ENCODE results near the gene EMC1.
"Not testable (repeated sequence)": the region's sequence is repeated elsewhere in the genome, so short reads cannot be mapped to it uniquely, and the experiment has no call there.

EMC1 gene

GRCh38 chr1:19258353-19258752, 7.0 kb upstream of the EMC1 start:
- no peak for DNase-seq (ENCODE audit: low read depth in 1 of 2, low spot score in 1 of 2)
- H3K4me3 ChIP-seq (replicated peaks; ENCODE audit: insufficient read depth, low read length) = no peak overlapping the region
- H3K27ac ChIP-seq (replicated peaks) = no peak overlapping the region
- TF ChIP-seq GABPA (IDR thresholded peaks at IDR 0.05; ENCODE audit: low read depth) (no peak), REST (IDR thresholded peaks at IDR 0.05; ENCODE audit: insufficient replicate concordance, low read depth) (no peak), SPI1 (IDR thresholded peaks at IDR 0.05; ENCODE audit: borderline replicate concordance, low read depth) (no peak), CTCF (IDR thresholded peaks at IDR 0.05; ENCODE audit: insufficient read depth, low read length) (no peak)
- H3K27me3 ChIP-seq (ENCODE audit: insufficient read depth, poor library complexity, severe bottlenecking) = no peaks in the 10 kb centered on the region

- Histone ChIP-seq H3K27me3 (ENCODE audit: insufficient read depth, poor library complexity, severe bottlenecking) (no peaks in the 10 kb centered on the region), H3K4me3 (replicated peaks; ENCODE audit: insufficient read depth, low read length) (no peak overlapping the region), H3K27ac (replicated peaks) (no peak overlapping the region)
- DNase-seq (ENCODE audit: low read depth in 1 of 2, low spot score in 1 of 2) = no peak
- TF ChIP-seq REST (IDR thresholded peaks at IDR 0.05; ENCODE audit: insufficient replicate concordance, low read depth) = no peak
- TF ChIP-seq GABPA (IDR thresholded peaks at IDR 0.05; ENCODE audit: low read depth) = no peak
- no peak for TF ChIP-seq POLR2AphosphoS5 (IDR thresholded peaks at IDR 0.05; ENCODE audit: low read depth)
- no peak for TF ChIP-seq CTCF (IDR thresholded peaks at IDR 0.05; ENCODE audit: insufficient read depth, low read length)
- no peak for TF ChIP-seq SPI1 (IDR thresholded peaks at IDR 0.05; ENCODE audit: borderline replicate concordance, low read depth)
Measured at GRCh38 chr1:19257178-19257914, 6.0 kb upstream of the EMC1 start.

GRCh38 chr1:19256301-19256700, 5.0 kb upstream of the EMC1 start:
- H3K27me3 ChIP-seq (ENCODE audit: insufficient read depth, poor library complexity, severe bottlenecking); H3K27ac ChIP-seq (replicated peaks); DNase-seq (ENCODE audit: low read depth in 1 of 2, low spot score in 1 of 2); H3K4me3 ChIP-seq (replicated peaks; ENCODE audit: insufficient read depth, low read length): not testable (repeated sequence)

- DNase-seq (ENCODE audit: low read depth in 1 of 2, low spot score in 1 of 2) = no peak
- TF ChIP-seq SPI1 (IDR thresholded peaks at IDR 0.05; ENCODE audit: borderline replicate concordance, low read depth) (no peak), POLR2AphosphoS5 (IDR thresholded peaks at IDR 0.05; ENCODE audit: low read depth) (no peak), CTCF (IDR thresholded peaks at IDR 0.05; ENCODE audit: insufficient read depth, low read length) (no peak), GABPA (IDR thresholded peaks at IDR 0.05; ENCODE audit: low read depth) (no peak), REST (IDR thresholded peaks at IDR 0.05; ENCODE audit: insufficient replicate concordance, low read depth) (no peak)
- Histone ChIP-seq H3K4me3 (replicated peaks; ENCODE audit: insufficient read depth, low read length) (no peak overlapping the region), H3K27me3 (ENCODE audit: insufficient read depth, poor library complexity, severe bottlenecking) (no peaks in the 10 kb centered on the region), H3K27ac (replicated peaks) (no peak overlapping the region)
Measured at GRCh38 chr1:19255288-19255687, 4.0 kb upstream of the EMC1 start.

Measured in HL-60 (cell line).